CD4-positive, alpha-beta T cell treated with Interferon alpha-2 for 1 hour (primary cell): ENCODE measurements around the gene CACNA1C.

ENCODE experiments used
- DNase-seq, 2 donors: peaks; one replicate each; pipeline ENCODE4 v3.0.0-alpha.2; 2020 to 2022

The CACNA1C gene

GRCh38 chr12:2402073-2402579 lies 349.3 kb downstream of the CACNA1C start:
- no peak for DNase-seq

DNA sequence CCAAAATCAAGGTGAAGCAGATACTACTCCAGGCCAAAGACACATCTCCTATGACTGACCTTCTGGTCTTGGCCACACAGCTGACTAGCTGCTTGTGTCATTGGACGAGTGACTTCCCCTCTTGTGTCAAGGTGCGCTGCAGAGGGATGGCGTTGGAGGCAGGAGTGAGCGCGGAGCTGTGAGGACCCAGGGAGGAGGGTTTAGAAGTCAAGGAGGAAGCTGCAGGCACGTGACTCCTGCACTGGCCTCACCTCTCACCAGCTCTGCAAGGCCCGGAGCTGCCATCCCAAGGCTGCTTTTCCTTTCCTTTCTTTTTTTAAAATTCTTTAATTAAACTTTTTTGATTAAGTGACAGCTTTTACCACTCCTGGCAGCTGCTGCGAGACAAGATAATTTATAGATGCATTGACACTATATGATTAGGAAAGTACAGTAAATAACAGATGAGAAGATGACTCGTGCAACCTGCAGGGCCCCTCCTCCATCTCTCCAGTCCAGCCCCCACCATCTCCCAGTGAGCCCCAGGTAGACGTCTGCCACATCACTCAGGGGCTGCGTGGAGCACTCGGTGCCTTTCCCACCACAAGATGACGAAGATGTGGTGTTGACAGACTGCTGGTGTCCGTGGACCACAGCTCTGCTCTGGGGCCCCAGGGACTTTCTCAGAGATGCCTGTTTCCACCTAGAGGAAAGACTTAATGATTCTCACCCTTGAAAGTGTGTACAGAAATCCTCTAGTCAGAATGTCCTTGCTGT lies 350.6 kb downstream of the CACNA1C start:
- no peak for DNase-seq

DNA sequence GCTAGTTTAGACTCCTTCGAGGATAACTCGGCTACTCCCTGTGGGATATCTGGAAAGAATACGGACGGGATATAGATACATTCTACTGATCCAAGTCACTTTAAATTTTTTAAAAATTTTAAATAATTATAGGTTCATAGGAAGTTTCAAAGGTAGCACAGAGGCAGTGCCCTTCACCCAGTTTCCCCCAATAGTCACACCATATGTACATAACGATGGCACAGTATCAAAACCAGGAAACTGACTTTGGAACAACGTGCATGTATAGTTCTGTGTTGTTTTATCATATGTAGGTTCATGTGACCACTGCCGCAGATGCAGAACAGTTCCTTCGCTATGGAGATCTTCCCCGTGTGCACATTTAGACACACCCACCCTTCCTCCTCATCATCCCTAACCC lies 352.3 kb downstream of the CACNA1C start:
- DNase-seq: no peak

DNA sequence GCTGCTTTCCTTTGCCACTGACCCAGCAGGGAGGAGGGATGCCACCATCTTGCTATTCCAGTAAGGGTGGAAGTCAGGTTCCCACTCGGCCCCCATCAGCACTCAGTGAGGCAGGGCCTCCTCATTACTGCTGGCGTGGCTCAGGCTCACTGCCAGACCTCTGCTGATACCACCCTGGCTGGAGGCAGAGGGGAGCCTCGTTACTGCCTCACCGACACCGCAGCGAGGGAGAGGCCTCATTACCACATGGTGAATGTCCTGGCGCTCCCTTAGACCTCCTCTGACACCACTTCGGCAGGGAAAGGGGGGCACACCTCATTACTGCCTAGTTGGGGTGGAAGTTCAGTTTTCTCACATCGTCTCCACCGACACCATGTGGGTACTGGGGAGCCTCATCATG lies 354.1 kb downstream of the CACNA1C start:
- no peak for DNase-seq

DNA sequence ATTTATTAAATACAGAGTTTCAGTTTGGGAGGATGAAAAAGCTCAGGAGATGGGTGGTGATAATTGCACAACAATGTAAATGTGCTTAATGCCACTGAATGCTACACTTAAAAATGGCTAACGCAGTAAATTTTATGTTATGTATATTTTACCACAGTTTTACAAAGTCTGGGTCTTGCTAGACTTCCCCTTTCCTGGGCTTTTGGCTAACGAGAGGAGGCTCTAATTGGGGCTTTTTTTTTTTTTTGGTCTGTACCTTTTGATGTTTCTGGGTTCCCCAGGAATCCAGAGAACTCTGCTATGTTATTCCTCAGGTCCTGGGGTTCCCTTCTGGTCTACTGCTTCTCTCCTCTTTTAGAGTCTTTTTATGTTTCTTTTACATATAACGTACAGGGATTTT lies 355.5 kb downstream of the CACNA1C start:
- no peak for DNase-seq

DNA sequence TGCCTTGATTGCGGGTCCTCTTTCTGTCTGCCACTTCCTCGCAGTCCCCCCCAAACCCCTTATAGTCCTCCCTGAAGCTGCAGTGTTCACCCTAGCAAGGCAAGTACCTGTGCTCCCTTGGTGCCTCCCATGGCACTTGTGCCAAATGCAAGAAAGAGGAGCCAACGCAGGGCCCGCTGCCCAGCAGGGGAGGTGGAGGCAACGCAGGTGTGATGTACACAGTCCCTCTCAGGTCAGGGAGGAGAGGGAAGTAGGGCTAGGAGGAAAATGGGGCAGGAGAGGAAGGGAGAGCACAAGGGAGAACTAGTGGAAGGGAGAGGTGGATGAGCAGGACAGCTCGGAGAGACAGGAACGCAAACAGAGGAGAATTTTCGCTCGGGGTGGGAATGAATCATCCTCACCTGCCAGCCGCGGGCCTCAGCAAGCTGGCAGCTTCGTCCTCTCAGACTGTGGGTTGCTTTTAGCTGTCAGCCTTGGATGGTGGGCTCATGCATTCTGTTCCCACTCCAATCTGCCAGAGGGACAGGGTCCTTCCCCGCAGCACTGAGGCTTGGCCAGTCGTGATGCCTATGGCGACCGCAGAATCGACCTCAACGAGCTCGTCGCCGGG lies 357.0 kb downstream of the CACNA1C start:
- DNase-seq: no peak

GRCh38 chr12:2410496-2410895 lies 357.7 kb downstream of the CACNA1C start:
- no peak for DNase-seq

DNA sequence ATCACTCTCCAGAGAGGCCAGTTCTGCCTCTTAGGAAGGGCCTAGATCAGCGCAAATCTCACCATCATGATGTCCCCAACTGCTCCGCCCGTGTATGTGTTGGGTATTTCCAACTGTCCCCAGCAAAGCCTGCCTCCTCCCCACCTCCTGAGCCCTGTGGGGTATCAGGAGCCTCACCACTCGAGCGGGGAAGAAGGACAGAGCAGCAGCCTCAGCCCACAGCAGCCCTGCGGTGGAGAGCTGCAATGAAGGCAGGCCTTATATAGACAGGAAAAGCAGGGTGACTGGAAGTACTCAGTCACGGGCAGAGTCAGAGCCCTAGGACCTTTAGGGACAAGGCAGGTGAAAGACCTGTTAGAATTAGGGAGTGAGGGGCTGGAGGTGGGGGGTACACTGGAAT lies 358.2 kb downstream of the CACNA1C start:
- DNase-seq: no peak

DNA sequence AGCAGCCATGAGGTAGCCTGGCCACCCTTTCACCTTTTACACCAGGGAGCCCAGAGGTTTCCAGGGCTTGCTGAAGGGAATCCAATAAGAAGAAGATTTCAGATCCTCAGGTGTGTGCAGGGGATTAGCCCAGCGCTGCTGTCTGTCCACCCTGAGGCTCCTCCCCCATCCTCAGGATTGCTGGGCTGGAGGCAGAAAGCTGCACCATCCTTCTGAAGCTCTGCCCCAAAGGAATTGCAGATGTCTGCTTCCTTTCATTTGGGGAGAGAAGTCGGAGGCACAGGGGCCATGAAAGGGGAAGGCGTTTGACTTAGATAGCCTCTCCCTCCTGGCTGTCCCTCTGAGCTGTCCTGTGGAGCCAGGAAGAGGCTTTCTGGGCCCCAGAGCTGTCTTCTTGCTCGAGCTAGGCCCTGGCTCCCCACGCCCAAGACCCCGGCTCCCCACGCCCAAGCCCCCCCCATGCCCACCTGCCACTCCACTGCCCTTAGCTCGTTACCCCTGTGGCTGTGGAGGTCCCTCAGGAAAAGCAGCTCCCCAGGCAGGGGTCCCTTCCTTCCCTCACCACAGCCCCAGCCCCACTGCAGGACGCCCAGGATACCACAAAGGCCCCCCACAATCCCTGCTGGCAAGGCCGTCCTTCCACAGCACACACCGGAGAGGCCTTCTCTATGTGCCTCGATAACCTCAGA lies 359.0 kb downstream of the CACNA1C start:
- DNase-seq: no peak

DNA sequence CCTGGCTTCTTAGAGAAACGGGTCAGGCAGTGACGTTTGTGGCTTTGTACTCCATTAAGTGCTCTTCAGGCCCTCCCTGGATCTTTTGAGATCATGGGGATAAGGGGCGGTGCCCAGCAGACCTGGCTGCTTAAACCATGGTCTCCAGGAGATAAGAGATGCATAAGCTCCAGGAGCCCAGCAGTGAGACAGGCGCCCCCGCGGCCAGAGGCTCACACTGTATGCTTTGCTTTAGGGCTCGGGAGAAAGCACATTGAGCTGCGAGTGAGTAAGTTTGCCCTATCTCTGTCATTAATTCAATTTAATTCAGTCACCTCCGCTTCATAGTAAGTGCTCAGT lies 359.5 kb downstream of the CACNA1C start:
- no peak for DNase-seq

GRCh38 chr12:2413301-2413700 lies 360.5 kb downstream of the CACNA1C start:
- no peak for DNase-seq

- no peak for DNase-seq
Observed at GRCh38 chr12:2413999-2414792, 361.4 kb downstream of the CACNA1C start.

DNA sequence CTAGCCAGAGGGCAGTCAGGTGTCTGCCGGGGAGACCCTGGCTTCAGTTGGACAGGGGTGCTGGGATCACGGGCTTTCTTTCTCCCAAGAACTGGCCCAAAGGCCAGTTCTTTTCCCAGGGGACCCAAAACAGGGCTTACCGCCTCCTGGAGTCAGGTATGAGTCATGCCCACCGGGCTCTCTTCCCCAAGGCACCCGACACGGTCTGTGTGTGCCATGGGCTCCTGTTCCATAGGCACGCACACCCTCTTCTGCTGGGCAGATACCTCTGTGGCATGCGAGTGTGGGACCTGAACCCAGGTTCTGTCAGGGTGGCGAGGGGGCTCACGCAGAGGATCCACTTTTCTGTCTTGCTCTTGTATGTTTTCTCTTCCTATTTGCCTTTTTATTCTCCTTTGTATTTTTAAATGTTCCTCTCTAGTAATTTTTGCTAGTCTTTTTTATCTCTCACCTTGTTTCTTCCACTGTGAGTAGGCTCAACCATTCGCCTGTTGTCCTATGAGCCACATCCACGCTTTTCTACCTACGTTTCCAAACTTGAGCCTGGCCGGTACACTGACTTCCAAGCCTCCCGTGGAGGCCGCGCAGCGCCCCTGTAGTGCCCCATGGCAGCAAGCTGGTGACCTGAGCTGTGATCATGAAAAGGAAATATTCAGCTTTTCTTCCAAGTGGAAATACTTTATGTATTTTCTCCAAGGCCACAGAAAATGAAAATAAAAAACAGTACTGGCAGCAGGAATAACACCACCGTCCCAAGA lies 362.2 kb downstream of the CACNA1C start:
- no peak for DNase-seq

DNA sequence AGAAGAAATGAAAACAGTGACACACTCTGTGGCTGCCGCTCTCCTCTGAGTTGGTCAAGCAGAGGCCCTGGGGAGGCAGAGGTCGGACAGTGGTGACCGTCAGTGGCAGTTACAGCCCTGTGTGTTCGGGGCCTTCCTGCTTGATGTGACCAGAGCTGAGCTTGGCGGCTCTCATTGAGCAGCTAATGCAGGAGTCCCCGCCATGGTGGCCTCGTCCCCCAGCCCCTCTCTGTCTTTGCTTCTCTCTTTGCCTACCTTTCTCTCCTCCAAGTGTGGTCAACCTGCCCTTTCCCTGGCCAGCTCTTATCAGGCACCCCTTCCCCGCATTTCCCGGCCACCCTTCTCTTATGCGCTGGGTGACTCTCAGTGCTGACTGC lies 362.8 kb downstream of the CACNA1C start:
- DNase-seq: no peak

DNA sequence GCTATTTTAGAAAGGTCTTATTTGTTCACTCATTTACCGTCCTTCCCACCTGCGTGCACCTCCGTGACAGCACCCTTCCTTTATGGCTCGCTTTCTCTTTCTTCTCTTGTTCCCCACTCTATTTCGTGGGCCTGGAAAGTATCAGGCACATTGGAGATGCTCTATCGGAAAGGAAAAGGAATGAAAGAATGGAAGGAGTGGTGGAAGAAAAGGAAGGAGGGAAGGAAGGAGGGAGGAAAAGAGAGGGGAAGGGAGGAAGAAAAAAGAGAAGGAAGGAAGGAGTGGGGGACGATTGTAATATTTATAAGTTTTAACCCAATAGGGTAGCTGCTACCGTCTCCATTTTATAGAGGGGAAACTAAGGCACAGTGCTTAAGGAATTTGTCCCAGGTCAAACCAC lies 363.4 kb downstream of the CACNA1C start:
- DNase-seq: no peak

GRCh38 chr12:2417481-2418160 lies 364.8 kb downstream of the CACNA1C start:
- DNase-seq: no peak

GRCh38 chr12:2418579-2418978 lies 365.8 kb downstream of the CACNA1C start:
- no peak for DNase-seq

DNA sequence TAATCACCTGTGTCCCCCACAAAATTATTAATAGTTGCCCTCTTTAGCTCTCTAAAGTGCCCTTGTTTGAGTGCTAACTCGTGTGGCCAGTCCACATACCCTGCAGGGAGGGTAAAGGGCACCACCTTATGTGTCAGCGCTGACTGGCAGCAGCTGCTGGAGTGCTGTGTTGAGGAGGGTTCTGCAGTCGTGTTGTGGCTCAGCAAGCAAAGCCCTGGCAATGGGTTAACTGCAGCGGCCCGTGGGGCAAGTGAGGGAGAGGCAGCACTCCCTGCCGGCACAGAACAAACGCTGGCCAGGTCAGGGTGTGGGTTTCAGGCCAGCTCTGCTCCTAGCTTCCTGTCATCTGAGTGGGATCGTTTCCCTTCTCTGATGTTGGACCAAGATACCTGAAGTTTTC lies 369.8 kb downstream of the CACNA1C start:
- DNase-seq: no peak

DNA sequence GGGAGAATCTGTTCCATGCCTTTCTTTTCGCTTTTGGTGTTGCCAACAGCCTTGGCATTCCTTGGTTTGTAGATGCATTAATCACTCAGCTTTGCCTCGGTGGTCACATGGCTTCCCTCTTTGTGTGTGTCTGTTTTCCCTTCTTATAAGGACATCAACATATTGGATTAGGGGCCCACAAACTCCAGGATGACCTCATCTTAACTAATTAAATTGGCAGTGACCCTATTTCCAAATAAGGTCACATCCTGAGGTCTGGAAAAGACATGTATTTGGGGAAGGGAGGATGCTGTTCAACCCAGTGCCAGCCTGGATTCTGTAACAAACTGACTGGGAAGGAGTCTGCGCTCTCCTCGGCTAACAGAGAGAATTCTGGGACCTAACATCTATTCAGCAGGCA lies 376.2 kb downstream of the CACNA1C start:
- DNase-seq: no peak

DNA sequence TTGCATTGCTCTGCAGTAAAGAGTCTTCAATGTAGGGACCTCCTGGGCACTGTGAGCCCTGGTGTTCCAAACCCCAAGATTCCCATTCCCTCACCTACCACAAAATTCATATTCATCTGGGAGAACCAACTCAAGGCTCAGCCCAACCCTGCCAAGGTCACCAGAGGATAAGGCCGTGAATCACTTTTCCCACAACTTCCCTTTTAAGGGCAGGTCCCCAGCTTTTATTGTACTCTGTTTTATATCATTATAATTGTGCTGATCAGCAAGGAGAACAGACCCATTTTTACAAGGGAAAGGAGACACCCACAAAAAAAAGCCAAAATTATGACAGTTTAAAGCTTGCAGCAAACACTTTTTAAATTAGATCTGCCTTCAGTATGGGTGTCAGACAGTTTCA lies 379.0 kb downstream of the CACNA1C start:
- DNase-seq: no peak

- DNase-seq: no peak
Observed at GRCh38 chr12:2432856-2433255, 380.1 kb downstream of the CACNA1C start.

GRCh38 chr12:2435511-2435910 lies 382.7 kb downstream of the CACNA1C start:
- no peak for DNase-seq
